T-cell (primary cell): ENCODE measurements around the gene IKZF1. TPM values are rescaled to one million over a fixed set of nuclear protein-coding genes. Genes with fewer than 3 reads are reported as not detected.

Experiments
- ATAC-seq, 4 experiments: fragments of 200-7000 bp in 3 of 4; fragments of 150-1000 bp in 1 of 4; cut with Tn5 transposase; replicated peaks in 1 of 4; 1 replicate in 3 of 4; 2 replicates in 1 of 4; pipeline ENCODE4 v1.10.0; 2021; ENCODE audit warnings: moderate library complexity in 3 of 4, mild to moderate bottlenecking in 2 of 4, moderate number of reproducible peaks in 1 of 4
- CTCF ChIA-PET, 2 donors: fragments of 300-600 bp; sonication (Branson Sonifier 250); formaldehyde crosslinking; loops; one replicate each; lab custom pipeline; 2022; ENCODE audit warnings: antibody characterized with exemption in 2 of 2; lab: Charles Lee
- POLR2A ChIA-PET, 2 donors: fragments of 300-600 bp; sonication (Branson Sonifier 250); formaldehyde crosslinking; loops; one replicate each; lab custom pipeline; 2022; ENCODE audit warnings: antibody characterized with exemption in 2 of 2; lab: Charles Lee
- DNase-seq, 35 experiments: peaks; one replicate each; pipeline versions ENCODE4 v3.0.0 to v3.0.0-alpha.2; 2013 to 2023
- H3K27ac ChIP-seq: one replicate; pipeline ENCODE4 v1.5.1; 2013; ENCODE audit warnings: low read length
- H3K27me3 ChIP-seq, 2 experiments: replicated peaks in 1 of 2; 1 replicate in 1 of 2; 2 replicates in 1 of 2; pipeline versions ENCODE4 v1.6.1 to v1.7.0; 2013; ENCODE audit warnings: low read length in 1 of 2, mixed read lengths in 1 of 2; ENCODE audit not compliant: control insufficient read depth in 2 of 2, insufficient read depth in 2 of 2; ENCODE audit errors: extremely low read depth in 1 of 2
- H3K36me3 ChIP-seq, 2 donors: 1 replicate in 1 of 2; 2 replicates in 1 of 2; pipeline versions ENCODE4 v1.6.1 to v1.7.0; 2013; ENCODE audit warnings: low read length in 1 of 2; ENCODE audit not compliant: control insufficient read depth in 2 of 2, insufficient read depth in 1 of 2; ENCODE audit errors: extremely low read depth in 1 of 2
- H3K4me1 ChIP-seq, 2 experiments: 1 replicate in 1 of 2; 2 replicates in 1 of 2; pipeline versions ENCODE4 v1.6.1 to v1.7.0; 2013; ENCODE audit warnings: low read length in 2 of 2, mixed read lengths in 1 of 2; ENCODE audit not compliant: insufficient read depth in 2 of 2, control insufficient read depth in 1 of 2; ENCODE audit errors: extremely low read depth in 1 of 2
- H3K4me3 ChIP-seq, 2 donors: 1 replicate in 1 of 2; 2 replicates in 1 of 2; pipeline versions ENCODE4 v1.5.1 to v1.7.0; 2013; ENCODE audit warnings: mild to moderate bottlenecking in 2 of 2, low read length in 1 of 2, moderate library complexity in 1 of 2; ENCODE audit not compliant: control insufficient read depth in 1 of 2; ENCODE audit errors: extremely low read depth in 1 of 2
- H3K9me3 ChIP-seq: 2 replicates; pipeline ENCODE4 v1.7.0; 2013
- H3K27ac Mint-ChIP-seq, 2 donors: one replicate each; pipeline ENCODE4 v1.8.0; 2020 to 2021; ENCODE audit warnings: mild to moderate bottlenecking in 2 of 2, mixed read lengths in 2 of 2
- H3K27me3 Mint-ChIP-seq, 2 donors: one replicate each; pipeline ENCODE4 v1.8.0; 2021 to 2022; ENCODE audit warnings: mixed read lengths in 2 of 2
- H3K36me3 Mint-ChIP-seq: one replicate; pipeline ENCODE4 v1.8.0; 2021; ENCODE audit warnings: mixed read lengths
- H3K4me1 Mint-ChIP-seq, 3 donors: one replicate each; pipeline ENCODE4 v1.8.0; 2020 to 2022; ENCODE audit warnings: mixed read lengths in 3 of 3, mild to moderate bottlenecking in 1 of 3
- H3K4me3 Mint-ChIP-seq, 3 donors: one replicate each; pipeline ENCODE4 v1.8.0; 2020 to 2022; ENCODE audit warnings: mild to moderate bottlenecking in 3 of 3, mixed read lengths in 3 of 3, moderate library complexity in 3 of 3
- H3K9me3 Mint-ChIP-seq, 3 donors: one replicate each; pipeline ENCODE4 v1.8.0; 2020 to 2022; ENCODE audit warnings: mixed read lengths in 3 of 3
- WGBS: methylation state at CpG from one replicate; pipeline ENCODE4 v1.1.5; 2013; ENCODE audit warnings: missing lambda C conversion rate; ENCODE audit not compliant: insufficient coverage; 5-methylcytosine and 5-hydroxymethylcytosine counted together
- total RNA-seq, 35 experiments: library from RNA in 6 of 35; stranded (reverse) in 6 of 35; fragments of 120-200 nt in 1 of 35; gene quantifications; one replicate each; pipeline versions ENCODE4 v1.2.1 to v1.2.4 and lab custom pipeline; 2013 to 2026

Gene IKZF1
- total RNA-seq, 5 donors from 2014 or later (not counting 1 experiment from before 2014, with no cell fraction given) = 429 to 525 (median 494) TPM

- WGBS = 27% methylated on average over 8 of the region's 11 CpGs
- H3K27ac Mint-ChIP-seq = peak overlapping the region in 1 of 2 donors; percentile 100
Observed at GRCh38 chr7:50314836-50315592, 10.5 kb downstream of the IKZF1 start.

DNA sequence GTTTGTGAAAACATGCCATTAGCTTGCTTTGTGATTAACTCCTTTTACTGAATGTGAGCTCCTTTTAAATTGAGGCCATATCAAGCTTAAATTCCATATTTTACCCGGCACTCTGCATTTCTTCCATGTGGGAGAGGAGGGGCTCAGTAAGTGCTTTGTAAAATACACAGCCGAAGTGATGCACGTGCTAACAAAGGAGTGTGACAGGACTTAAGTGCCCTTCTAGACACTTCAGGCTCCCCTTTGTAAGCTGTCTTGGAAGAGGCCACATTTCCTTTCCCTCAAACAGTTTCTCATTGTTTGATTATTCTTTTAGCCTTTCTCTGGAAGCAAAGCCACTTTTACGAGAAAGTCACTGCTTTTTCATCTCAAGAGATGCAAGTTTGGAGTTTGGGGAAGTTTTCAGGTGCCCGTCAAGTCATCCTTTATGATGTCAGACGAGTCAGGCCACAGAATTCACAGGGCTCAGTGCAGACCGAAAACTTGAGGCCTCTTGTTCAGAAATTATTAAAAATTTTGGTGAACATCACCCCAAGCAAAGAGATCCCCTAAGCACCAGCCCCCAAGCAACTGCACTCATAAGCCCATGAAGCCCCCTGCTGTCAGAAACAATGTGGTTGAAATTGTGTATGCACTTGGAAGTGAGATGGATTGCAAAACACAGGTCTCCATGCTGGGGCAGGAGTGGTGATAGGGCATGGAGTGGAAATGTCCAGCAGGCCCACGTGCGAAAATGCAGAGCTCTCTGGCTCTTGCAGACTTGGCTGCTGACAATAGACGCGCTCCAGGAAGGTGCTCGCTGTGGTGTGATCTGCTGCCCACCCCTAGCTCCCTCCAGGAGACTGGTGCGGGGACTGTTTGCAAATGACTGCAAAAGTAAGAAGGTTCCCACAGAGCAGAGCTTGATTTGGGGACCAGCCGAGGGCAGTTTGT, 11.5 kb downstream of the IKZF1 start:
- ChIA-PET POLR2A (interaction anchor here (0.5 to 2.5 kb wide), 10 partner anchors 11 to 61 kb away, joined by 3 to 14 read pairs (median 3); partner anchors contain the start of gene IKZF1 (in 1 of the 2)), CTCF (interaction anchor here (0.6 to 6.0 kb wide), 16 partner anchors 9 to 153 kb away, joined by 3 to 38 read pairs (median 4); partner anchors contain the start of gene IKZF1 (in 1 of the 2))
- no peaks in the 10 kb centered on the region for H3K27me3 Mint-ChIP-seq
- peak overlapping the region in 1 of 2 donors; percentile 100 for H3K27ac Mint-ChIP-seq
- ATAC-seq = no peak
- no peaks in the 10 kb centered on the region for H3K9me3 Mint-ChIP-seq
- Histone ChIP-seq H3K4me1 (peaks cover 62 to 82% of the 10 kb centered on the region in 2 experiments), H3K27me3 (no peaks in the 10 kb centered on the region), H3K4me3 (peak overlapping the region; percentile 44 to 53), H3K9me3 (no peaks in the 10 kb centered on the region), H3K27ac (peak overlapping the region; percentile 87), H3K36me3 (peaks cover 3 to 32% of the 10 kb centered on the region in 2 donors)
- peaks cover 96 to 97% (median 97%) of the 10 kb centered on the region in 3 donors for H3K4me1 Mint-ChIP-seq
- H3K36me3 Mint-ChIP-seq = peaks cover 50% of the 10 kb centered on the region
- peak overlapping the region; percentile 95 to 99 (median 98) for H3K4me3 Mint-ChIP-seq
- peak in 3 of 35 experiments; percentile 43 to 57 (median 50) for DNase-seq
- WGBS = 3% methylated on average over 8 of the region's 14 CpGs

More at GRCh38 chr7:50314836-50315592, 10.5 kb downstream of the IKZF1 start:
- CTCF ChIA-PET = interaction anchor here (0.7 to 6.0 kb wide), 13 partner anchors 10 to 109 kb away, joined by 3 to 38 read pairs (median 5); partner anchors contain the start of gene IKZF1 (in 1 of the 2)
- peaks cover 42% of the 10 kb centered on the region for H3K36me3 Mint-ChIP-seq
- H3K27me3 Mint-ChIP-seq = no peaks in the 10 kb centered on the region
- no peaks in the 10 kb centered on the region for H3K9me3 Mint-ChIP-seq
- Histone ChIP-seq H3K27me3 (no peaks in the 10 kb centered on the region), H3K27ac (peak overlapping the region; percentile 87), H3K9me3 (no peaks in the 10 kb centered on the region), H3K36me3 (peaks cover 0 to 25% of the 10 kb centered on the region in 2 donors), H3K4me1 (peaks cover 67 to 80% of the 10 kb centered on the region in 2 experiments), H3K4me3 (peak overlapping the region; percentile 44 to 53)
- POLR2A ChIA-PET = interaction anchor here (0.5 to 2.5 kb wide), 8 partner anchors 10 to 145 kb away, joined by 3 to 14 read pairs (median 4); partner anchors contain the start of gene IKZF1 (in 1 of the 2)
- peak in 3 of 35 experiments; percentile 21 to 54 (median 37) for DNase-seq
- H3K4me3 Mint-ChIP-seq = peak overlapping the region; percentile 95 to 99 (median 98)
- peaks cover 94 to 98% (median 97%) of the 10 kb centered on the region in 3 donors for H3K4me1 Mint-ChIP-seq
- peak in 2 of 4 experiments; percentile 19 to 20 for ATAC-seq

DNA sequence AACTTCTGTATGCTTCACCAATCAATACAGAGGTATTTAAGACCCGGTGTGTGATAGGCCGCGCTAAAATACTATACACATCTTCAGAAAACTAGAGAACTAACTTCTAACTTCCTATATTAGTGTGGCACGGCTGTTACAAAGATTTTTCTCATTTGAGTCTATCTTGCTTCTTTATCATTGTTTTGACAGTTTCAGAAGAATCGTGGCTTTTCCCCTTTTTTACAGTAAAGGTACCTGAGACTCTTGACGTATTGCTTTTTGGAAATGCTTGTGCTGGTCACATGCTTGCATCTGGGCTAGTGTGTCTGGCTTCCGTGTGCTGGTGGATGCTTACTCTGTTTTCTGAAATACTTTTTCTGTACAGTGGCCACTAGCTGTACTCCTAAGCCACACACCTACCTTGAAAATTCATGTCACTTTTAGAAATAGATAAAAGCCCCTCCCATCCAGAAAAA, 12.7 kb downstream of the IKZF1 start:
- Histone ChIP-seq H3K4me3 (peak overlapping the region in 1 of 2 donors; percentile 35), H3K4me1 (peaks cover 67 to 84% of the 10 kb centered on the region in 2 experiments), H3K36me3 (peaks cover 3 to 35% of the 10 kb centered on the region in 2 donors), H3K9me3 (no peaks in the 10 kb centered on the region), H3K27me3 (no peaks in the 10 kb centered on the region), H3K27ac (peak overlapping the region; percentile 87)
- DNase-seq (peak in 30 of 35 experiments; percentile 44 to 90 (median 66)), ATAC-seq (peak; percentile 67 to 79 (median 69))
- peaks cover 58% of the 10 kb centered on the region for H3K36me3 Mint-ChIP-seq
- POLR2A ChIA-PET = interaction anchor here (0.6 to 3.1 kb wide), 7 partner anchors 10 to 46 kb away, joined by 3 to 15 read pairs (median 6); partner anchors contain the start of gene IKZF1 (in 1 of the 2)
- peak overlapping the region in 1 of 2 donors; percentile 100 for H3K27ac Mint-ChIP-seq
- H3K4me3 Mint-ChIP-seq = peak overlapping the region; percentile 81 to 98 (median 95)
- no peaks in the 10 kb centered on the region for H3K9me3 Mint-ChIP-seq
- no peaks in the 10 kb centered on the region for H3K27me3 Mint-ChIP-seq
- no CpG with 5 or more reads among the region's 7 CpGs for WGBS
- CTCF ChIA-PET = interaction anchor here in 1 of 2 donors (0.9 to 6.0 kb wide), 13 partner anchors 10 to 112 kb away, joined by 3 to 38 read pairs (median 5); no protein-coding TSS in a partner anchor
- peaks cover 97% of the 10 kb centered on the region in 3 donors for H3K4me1 Mint-ChIP-seq

- WGBS = 5% methylated on average over 9 of the region's 17 CpGs
- H3K36me3 Mint-ChIP-seq = peaks cover 60% of the 10 kb centered on the region
- ChIA-PET POLR2A (interaction anchor here (0.6 to 3.1 kb wide), 10 partner anchors 11 to 45 kb away, joined by 3 to 15 read pairs (median 5); partner anchors contain the start of gene IKZF1 (in 1 of the 2)), CTCF (interaction anchor here in 1 of 2 donors (0.7 to 6.0 kb wide), 16 partner anchors 9 to 113 kb away, joined by 3 to 38 read pairs (median 5); no protein-coding TSS in a partner anchor)
- H3K9me3 ChIP-seq = no peaks in the 10 kb centered on the region
- no peaks in the 10 kb centered on the region for H3K27me3 ChIP-seq
- DNase-seq = peak in 24 of 35 experiments; percentile 47 to 74 (median 60)
- H3K4me3 ChIP-seq = peak overlapping the region; percentile 20 to 35
- H3K36me3 ChIP-seq = peaks cover 3 to 41% of the 10 kb centered on the region in 2 donors
- H3K9me3 Mint-ChIP-seq = no peaks in the 10 kb centered on the region
- peak; percentile 9 to 43 (median 40) for ATAC-seq
- H3K27me3 Mint-ChIP-seq = no peaks in the 10 kb centered on the region
- H3K27ac Mint-ChIP-seq = peak overlapping the region in 1 of 2 donors; percentile 100
- peak overlapping the region; percentile 81 to 98 (median 95) for H3K4me3 Mint-ChIP-seq
- peaks cover 97% of the 10 kb centered on the region in 3 donors for H3K4me1 Mint-ChIP-seq
- peak overlapping the region; percentile 87 for H3K27ac ChIP-seq
- peaks cover 70 to 88% of the 10 kb centered on the region in 2 experiments for H3K4me1 ChIP-seq
Observed at GRCh38 chr7:50317697-50318669, 13.5 kb downstream of the IKZF1 start.
